Parietal lobe (tissue), 1 donor: ENCODE measurements around the gene NPAS2. TPM values are rescaled to one million over a fixed set of nuclear protein-coding genes. Genes with fewer than 3 reads are reported as not detected.

Experiments used
- total RNA-seq: library from RNA; depleted of rRNA; stranded (reverse); fragments of >200 nt; gene quantifications from one replicate; pipeline ENCODE4 v1.2.3, GENCODE V29; 2014

The NPAS2 gene
- 10.6 TPM for total RNA-seq

GRCh38 chr2:100819370-100820272 lies at the start of gene NPAS2:
TSS of gene NPAS2 (plus strand) at chr2:100820139. CDS start at chr2:100904755, 84,616 bp downstream.

GRCh38 chr2:101001691-101002561 lies 182.0 kb downstream of the NPAS2 start, which contains the start of gene RPL31:
TSS of gene RPL31 (plus strand) at chr2:101002289. CDS start at chr2:101002702, 413 bp downstream.

Other genes with a start within 250 kb of the NPAS2 start
- gene RPL31, start 182.2 kb downstream of the NPAS2 start, total RNA-seq = 759 TPM